ENCODE measurements around the gene RBM11.
"Not testable (repeated sequence)": the region's sequence is repeated elsewhere in the genome, so short reads cannot be mapped to it uniquely, and the experiment has no call there.

Gene RBM11

GRCh38 chr21:14215971-14216641 lies at the start of gene RBM11:
Gene RBM11, plus strand, starts transcription at chr21:14216157. Its CDS starts 30 bp downstream, at chr21:14216187.
- peak; percentile 85 for DNase-seq (ENCODE audit: low spot score)

- DNase-seq (ENCODE audit: low spot score), result not testable (repeated sequence)
Measured at GRCh38 chr21:14166463-14167223, 49.3 kb upstream of the RBM11 start.

GRCh38 chr21:14206222-14206621 lies 9.7 kb upstream of the RBM11 start:
- no peak for DNase-seq (ENCODE audit: low spot score)

GRCh38 chr21:14210738-14211137 lies 5.2 kb upstream of the RBM11 start, which contains the start of gene LIPI:
Gene LIPI, minus strand, starts transcription at chr21:14210955. Its CDS starts 110 bp downstream, at chr21:14210845.
- DNase-seq (ENCODE audit: low spot score), result no peak

GRCh38 chr21:14213164-14213563 lies 2.8 kb upstream of the RBM11 start:
- no peak for DNase-seq (ENCODE audit: low spot score)

- no peak for DNase-seq (ENCODE audit: low spot score)
Measured at GRCh38 chr21:14223365-14223764, 7.4 kb downstream of the RBM11 start.

GRCh38 chr21:14229399-14229798 lies 13.4 kb downstream of the RBM11 start:
- DNase-seq (ENCODE audit: low spot score), result no peak

- DNase-seq (ENCODE audit: low spot score), result no peak
Measured at GRCh38 chr21:14235101-14235500, 19.1 kb downstream of the RBM11 start.

- no peak for DNase-seq (ENCODE audit: low spot score)
Measured at GRCh38 chr21:14236180-14236579, 20.2 kb downstream of the RBM11 start.

GRCh38 chr21:14239281-14239680 lies 23.3 kb downstream of the RBM11 start:
- no peak for DNase-seq (ENCODE audit: low spot score)

- no peak for DNase-seq (ENCODE audit: low spot score)
Measured at GRCh38 chr21:14241297-14241696, 25.3 kb downstream of the RBM11 start.

- no peak for DNase-seq (ENCODE audit: low spot score)
Measured at GRCh38 chr21:14243461-14243860, 27.5 kb downstream of the RBM11 start.

GRCh38 chr21:14243874-14244273 lies 27.9 kb downstream of the RBM11 start:
- DNase-seq (ENCODE audit: low spot score), result no peak

GRCh38 chr21:14244911-14245310 lies 29.0 kb downstream of the RBM11 start:
- no peak for DNase-seq (ENCODE audit: low spot score)

GRCh38 chr21:14245711-14246110 lies 29.8 kb downstream of the RBM11 start:
- DNase-seq (ENCODE audit: low spot score), result no peak

- no peak for DNase-seq (ENCODE audit: low spot score)
Measured at GRCh38 chr21:14251336-14251735, 35.4 kb downstream of the RBM11 start.

- DNase-seq (ENCODE audit: low spot score), result peak; percentile 50
Measured at GRCh38 chr21:14259747-14260146, 43.8 kb downstream of the RBM11 start.

- DNase-seq (ENCODE audit: low spot score), result no peak
Measured at GRCh38 chr21:14260174-14260764, 44.3 kb downstream of the RBM11 start.

- DNase-seq (ENCODE audit: low spot score), result no peak
Measured at GRCh38 chr21:14262039-14262438, 46.1 kb downstream of the RBM11 start.

GRCh38 chr21:14263879-14264278 lies 47.9 kb downstream of the RBM11 start:
- DNase-seq (ENCODE audit: low spot score), result no peak

GRCh38 chr21:14265023-14265422 lies 49.1 kb downstream of the RBM11 start:
- no peak for DNase-seq (ENCODE audit: low spot score)

- no peak for DNase-seq (ENCODE audit: low spot score)
Measured at GRCh38 chr21:14267076-14267475, 51.1 kb downstream of the RBM11 start.

- DNase-seq (ENCODE audit: low spot score), result no peak
Measured at GRCh38 chr21:14270631-14271030, 54.7 kb downstream of the RBM11 start.
